Fibroblast of peridontal ligament (primary cell): ENCODE results near the gene BMAL1.

ENCODE experiments used
- DNase-seq: peaks from one replicate; pipeline ENCODE4 v3.0.0-alpha.2; 2010; ENCODE audit errors: extremely low read depth

Gene BMAL1

GRCh38 chr11:13291800-13292199, 14.2 kb downstream of the BMAL1 start:
- DNase-seq, result peak; percentile 40

- DNase-seq, result no peak
Observed at GRCh38 chr11:13292970-13293369, 15.4 kb downstream of the BMAL1 start.

DNA sequence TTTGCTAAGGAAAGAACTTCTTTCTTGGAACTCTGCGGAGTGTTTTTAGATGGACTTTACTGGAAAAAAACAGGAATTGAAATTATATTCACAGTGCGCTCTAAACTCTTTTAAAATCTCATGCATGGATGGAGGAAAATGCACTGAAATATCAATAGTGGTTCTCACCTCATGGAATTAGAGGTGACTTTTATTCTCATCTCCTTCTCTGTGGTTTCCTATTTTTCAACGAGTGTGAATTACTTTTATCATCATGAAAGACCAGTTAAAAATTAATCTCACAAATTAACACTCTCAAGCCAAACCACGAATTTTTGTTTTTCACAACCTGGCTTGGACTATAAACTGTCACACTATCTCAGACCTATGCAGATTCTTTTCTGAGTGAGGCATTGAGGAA, 16.6 kb downstream of the BMAL1 start:
- DNase-seq, result no peak

GRCh38 chr11:13294771-13295579, 17.4 kb downstream of the BMAL1 start:
- no peak for DNase-seq

GRCh38 chr11:13297308-13297916, 19.8 kb downstream of the BMAL1 start:
- DNase-seq, result no peak

DNA sequence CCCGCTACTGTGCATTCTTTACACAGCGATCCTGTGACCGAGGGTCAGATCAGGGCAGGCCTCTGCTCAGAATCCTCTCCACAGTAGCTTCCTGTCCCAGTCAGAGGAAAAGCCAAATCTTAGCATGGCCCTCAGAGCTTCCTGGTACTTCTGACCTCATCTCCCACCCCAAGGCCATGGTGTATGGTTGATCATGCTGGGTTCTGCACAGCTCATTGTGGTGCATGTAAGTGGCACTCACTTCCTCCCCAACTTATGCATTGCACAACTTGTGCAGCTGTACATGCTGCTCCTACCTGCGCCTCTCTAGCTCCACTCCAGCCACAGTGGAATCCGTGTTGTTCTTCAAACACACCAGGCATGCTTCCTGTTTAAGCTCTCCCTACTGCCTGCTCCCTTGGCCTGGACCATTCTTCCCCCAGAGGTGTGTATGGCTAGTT, 20.3 kb downstream of the BMAL1 start:
- no peak for DNase-seq

DNA sequence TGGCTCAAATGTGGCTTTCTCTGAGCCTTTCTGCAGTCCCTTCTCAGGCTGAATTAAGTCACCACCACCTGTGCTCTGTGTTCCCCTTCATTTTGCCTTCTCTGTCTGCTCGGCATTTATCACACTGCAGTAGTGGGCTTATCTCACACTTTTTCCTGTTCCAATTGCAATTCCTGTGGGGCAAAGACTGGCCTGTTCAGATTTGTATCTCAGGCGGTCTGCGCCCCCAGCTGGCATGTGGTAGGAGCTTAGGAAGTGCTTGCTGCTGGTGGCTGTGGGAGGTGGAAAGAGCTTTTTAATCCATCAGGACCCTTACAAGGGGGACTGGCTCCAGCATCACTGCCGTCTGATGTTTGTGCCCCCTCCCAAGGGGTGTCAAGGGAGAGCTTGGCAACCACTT, 21.2 kb downstream of the BMAL1 start:
- no peak for DNase-seq

DNA sequence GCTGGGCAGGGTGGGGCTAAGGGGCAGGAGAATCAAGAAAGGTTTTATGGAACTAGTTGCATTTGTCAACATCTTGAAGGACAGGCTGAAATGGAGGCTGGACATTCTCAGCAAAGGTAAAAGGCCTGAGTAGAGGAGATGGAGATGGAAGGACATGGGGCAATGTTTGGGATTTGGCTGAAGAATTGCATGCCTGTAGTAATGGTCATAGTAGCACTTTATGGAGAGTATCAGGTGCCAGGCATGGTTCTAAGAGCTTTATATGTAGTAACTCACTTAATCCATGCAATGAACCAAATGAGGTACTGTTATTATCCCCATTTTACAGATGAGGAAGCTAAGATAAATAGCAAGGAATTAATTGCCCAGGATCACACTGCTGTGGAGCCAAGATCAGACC, 23.9 kb downstream of the BMAL1 start:
- DNase-seq, result no peak

GRCh38 chr11:13302420-13302958, 24.9 kb downstream of the BMAL1 start:
- DNase-seq, result no peak

DNA sequence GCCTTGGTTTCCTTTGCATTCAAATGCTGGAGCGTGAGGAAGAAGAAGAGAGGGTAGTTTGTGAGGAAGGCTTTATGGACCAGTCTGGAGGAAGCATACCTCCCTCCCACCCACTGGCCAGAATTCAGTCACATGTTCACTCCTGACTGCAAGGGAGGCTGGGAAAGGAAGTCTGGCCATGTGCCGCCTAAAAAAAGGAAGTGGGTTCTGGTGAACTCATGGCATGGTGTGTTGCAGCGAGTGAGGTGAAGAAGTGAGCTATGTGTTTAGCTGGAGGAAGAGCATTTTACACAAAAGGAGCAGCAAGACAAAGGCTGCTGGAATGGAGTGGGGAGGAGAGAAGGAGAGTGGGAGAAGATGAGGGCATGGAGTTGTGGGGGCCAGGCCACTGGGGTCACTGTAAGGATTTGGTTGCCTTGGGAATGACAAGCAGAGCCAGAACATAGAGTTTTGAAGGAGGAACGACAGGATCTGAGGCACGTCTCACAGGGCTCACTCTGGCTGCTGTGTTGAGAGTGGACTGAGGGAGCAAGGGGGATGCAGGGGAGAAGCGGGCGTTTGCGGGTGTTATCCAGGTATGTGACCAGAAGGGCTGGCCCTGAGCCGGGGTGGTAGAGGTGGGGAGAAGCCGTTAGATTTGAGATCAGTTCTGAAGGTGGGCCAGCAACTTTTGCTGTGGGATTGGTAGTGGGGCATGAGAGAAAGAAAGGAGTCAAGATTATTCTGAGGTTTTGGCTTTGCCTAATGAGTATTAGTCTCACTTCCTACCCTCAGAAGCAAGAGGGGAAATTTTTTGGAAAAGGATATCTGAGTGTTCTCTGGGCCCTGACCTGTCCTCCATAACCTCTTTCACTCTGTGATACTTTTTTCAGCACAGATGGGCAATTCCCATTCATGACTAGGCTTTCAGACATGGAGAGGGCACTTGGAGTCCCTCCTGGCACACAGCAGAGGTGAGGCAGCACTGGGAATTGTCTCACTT, 26.4 kb downstream of the BMAL1 start:
- no peak for DNase-seq

- DNase-seq, result no peak
Observed at GRCh38 chr11:13304655-13305335, 27.2 kb downstream of the BMAL1 start.

DNA sequence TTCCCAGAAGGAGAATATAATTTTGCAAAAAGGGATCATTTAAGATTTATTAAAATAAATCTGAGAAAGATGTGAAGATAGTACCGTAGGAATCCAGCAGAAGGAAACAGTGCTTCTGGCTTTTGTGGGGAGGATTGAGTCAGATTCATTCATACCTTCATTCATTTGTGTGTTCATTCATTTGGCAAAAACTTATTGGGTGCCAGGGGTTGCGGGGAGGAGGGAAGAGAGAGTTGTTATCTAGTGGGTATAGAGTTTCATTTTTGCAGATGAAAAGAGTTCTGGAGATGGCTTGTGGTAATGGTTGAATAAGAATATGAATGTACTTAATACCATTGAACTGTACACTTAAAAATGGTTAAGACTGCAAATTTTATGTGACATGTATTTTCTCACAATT, 31.1 kb downstream of the BMAL1 start:
- no peak for DNase-seq

DNA sequence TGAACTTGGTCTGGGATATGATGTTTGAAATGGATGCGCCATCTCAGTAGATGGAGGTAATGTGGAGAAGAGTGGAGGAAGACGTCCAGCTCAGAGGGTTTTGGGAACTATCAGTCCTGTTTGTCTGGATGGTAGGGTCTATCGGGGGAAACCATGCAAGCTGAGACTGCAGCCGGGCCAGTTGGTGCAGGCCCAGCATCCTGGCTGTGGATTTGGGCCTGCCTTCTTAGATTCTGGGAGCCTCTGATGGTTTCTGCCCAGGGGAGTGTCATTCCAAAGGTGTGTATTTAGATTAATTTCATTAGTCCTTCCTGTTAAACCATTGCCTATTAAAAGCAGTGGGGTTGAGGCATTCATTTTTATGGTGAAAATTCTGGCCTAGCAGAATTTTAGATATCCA, 31.6 kb downstream of the BMAL1 start:
- DNase-seq, result no peak

DNA sequence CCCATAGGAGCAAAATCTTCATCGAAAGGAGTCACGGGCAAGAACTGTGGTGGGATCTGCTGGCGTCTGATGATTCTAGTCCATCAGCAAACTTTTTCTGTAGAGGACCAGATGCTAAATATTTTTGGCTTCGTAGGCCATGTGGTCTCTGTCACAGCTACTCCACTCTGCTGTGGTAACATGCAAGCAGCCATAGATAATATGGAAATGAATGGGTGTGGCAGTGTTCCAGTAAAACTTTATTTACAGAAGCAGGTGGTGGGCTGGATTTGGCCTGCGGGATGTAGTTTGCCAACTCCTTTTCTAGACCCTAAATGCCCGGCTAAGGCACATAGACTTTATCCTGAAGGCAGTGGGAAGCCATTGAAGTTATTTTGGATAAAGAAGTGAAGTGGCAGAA, 32.9 kb downstream of the BMAL1 start:
- DNase-seq, result no peak

DNA sequence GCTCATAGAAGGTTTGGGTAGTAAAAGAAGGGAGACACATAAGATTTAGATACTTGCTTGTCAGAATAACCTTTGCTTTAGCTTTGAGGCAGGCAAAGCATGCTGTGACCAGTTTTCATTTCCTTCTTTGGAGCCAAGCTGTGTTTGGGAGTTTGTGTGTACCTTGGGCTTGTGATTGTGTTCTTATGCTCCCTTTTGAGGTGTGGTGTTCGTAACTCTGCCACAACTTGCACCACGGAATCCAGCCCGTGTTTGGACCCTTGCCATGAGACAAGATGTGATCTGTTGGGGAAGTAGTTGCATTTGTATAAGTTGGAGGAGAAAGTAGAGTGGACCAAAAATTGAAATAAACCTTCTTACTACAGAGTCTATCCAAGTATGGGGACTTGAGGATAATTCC, 34.0 kb downstream of the BMAL1 start:
- no peak for DNase-seq

DNA sequence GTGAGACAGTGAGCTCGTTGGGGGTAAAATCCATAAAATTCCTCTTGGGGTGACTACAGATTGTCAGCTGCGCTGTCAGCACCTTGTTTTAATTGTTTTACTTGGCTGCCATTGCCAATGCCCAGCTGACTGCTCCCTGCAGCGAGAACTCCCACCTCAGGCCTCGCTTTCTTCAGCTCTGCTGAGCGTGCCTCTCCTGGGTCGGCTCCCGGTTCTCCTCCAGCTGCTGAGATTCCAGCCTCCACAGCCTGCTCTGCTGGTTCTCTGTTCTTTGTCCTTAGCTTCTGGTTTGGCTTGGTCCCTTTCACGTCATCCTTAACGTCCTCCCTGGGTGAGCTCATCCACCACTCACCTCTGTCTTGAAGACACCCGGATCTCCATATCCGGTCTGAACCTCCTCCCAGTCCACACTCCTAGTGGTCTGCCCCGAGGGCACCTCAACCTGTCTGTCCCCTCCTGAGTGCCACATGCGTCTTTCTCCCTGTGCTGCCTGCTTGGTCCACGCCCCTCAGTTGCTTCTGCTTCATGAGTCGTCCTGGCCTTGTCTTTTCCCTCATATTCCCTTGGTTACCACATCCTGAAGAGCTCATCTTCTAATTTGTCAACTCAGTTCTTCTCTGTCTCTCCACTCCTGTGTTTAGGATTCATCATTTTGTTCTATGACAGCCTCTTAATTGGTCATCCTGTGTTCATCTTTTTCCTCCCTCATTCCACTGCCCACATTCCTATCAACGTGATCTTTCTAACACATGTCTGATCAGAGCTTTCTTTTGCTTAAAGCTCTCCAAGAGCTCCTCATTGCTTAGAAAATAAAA, 35.6 kb downstream of the BMAL1 start:
- DNase-seq, result no peak

- no peak for DNase-seq
Observed at GRCh38 chr11:13314676-13315394, 37.2 kb downstream of the BMAL1 start.

GRCh38 chr11:13315517-13316432, 38.2 kb downstream of the BMAL1 start:
- no peak for DNase-seq

DNA sequence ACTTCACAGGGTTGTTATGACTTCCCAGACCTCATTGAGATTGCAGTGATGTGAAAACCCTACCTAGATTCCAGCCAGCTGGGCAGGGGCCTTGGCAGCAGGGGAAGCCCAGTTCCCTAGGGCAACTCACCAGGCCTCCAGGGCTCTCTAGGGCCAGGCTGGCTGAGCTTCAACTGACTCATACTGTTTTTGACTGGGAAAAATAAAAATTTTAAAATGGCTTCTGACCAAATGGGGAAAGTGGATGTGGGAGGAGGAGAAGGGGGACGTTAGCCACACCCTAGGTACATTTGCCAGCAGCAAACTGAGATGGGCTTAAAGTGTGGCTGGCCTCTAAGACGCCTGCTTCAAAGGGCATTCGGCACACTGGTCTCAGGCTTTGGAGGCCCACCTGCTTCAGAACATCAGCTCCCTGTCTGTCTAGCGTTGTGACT, 39.0 kb downstream of the BMAL1 start:
- peak; percentile 79 for DNase-seq
